A549 (cell line): ENCODE results near the gene MFAP3L. TPM values are rescaled to one million over a fixed set of nuclear protein-coding genes. Genes with fewer than 3 reads are reported as not detected.
"Not testable (repeated sequence)": the region's sequence is repeated elsewhere in the genome, so short reads cannot be mapped to it uniquely, and the experiment has no call there.

Experiments
- ATAC-seq, 2 experiments: fragments of 200-7000 bp in 1 of 2; fragments of >200 bp in 1 of 2; cut with Nextera tagmentation in 1 of 2; cut with Tn5 transposase in 1 of 2; 3 replicates each; pipeline versions ENCODE4 v1.8.0 to v1.9.1; 2018 to 2020; ENCODE audit warnings: mild to moderate bottlenecking in 1 of 2, moderate library complexity in 1 of 2
- CTCF ChIA-PET: fragments of 300-600 bp; sonication (Branson Sonifier 250); formaldehyde crosslinking; extraction: SDS; loops from one replicate; lab custom pipeline; 2021; ENCODE audit warnings: antibody characterized with exemption, inconsistent platforms; lab: Yijun Ruan, JAX
- POLR2A ChIA-PET: fragments of 350-600 bp; formaldehyde crosslinking; extraction: SDS; loops from one replicate; lab custom pipeline; 2021; ENCODE audit warnings: antibody characterized with exemption, inconsistent platforms; lab: Yijun Ruan, JAX
- DNase-seq, 2 experiments: peaks; one replicate each; pipeline versions ENCODE4 v3.0.0 to v3.0.0-alpha.2; 2011 to 2016; ENCODE audit warnings: low read depth in 1 of 2, low spot score in 1 of 2
- FAIRE-seq: peaks from 2 replicates; lab custom pipeline; 2011; peaks lifted over from hg19 to GRCh38; lab: Jason Lieb, UNC
- H3K27ac ChIP-seq, 2 experiments: fragments of >200 bp; sonication (Bioruptor Twin); formaldehyde crosslinking; 3 replicates each; pipeline ENCODE4 v1.5.1; 2016 to 2017
- H3K4me1 ChIP-seq: fragments of >200 bp; sonication (Bioruptor Twin); formaldehyde crosslinking; 3 replicates; pipeline ENCODE4 v1.6.1; 2016
- H3K4me2 ChIP-seq: fragments of >200 bp; sonication (Bioruptor Twin); formaldehyde crosslinking; 3 replicates; pipeline ENCODE4 v1.6.1; 2016
- H3K4me3 ChIP-seq: fragments of >200 bp; sonication (Bioruptor Twin); formaldehyde crosslinking; 3 replicates; pipeline ENCODE4 v1.5.1; 2016
- H3K9me3 ChIP-seq: fragments of >200 bp; sonication (Bioruptor Twin); formaldehyde crosslinking; 3 replicates; pipeline ENCODE4 v1.6.1; 2016
- EHF ChIP-seq: fragments of 250-450 bp; sonication (Bioruptor Pico); IDR thresholded peaks from 2 replicates; pipeline ENCODE4 v1.5.0; 2020; ENCODE audit warnings: mild to moderate bottlenecking
- EP300 ChIP-seq, 2 experiments: fragments of >200 bp; sonication (Bioruptor Twin); formaldehyde crosslinking; IDR thresholded peaks; 2 replicates in 1 of 2; 3 replicates in 1 of 2; pipeline ENCODE4 v1.6.1; 2016 to 2017
- FOXS1 ChIP-seq: fragments of 250-450 bp; sonication (Bioruptor Pico); IDR thresholded peaks from 2 replicates; pipeline ENCODE4 v1.5.0; 2020; ENCODE audit warnings: mild to moderate bottlenecking, moderate library complexity
- HEYL ChIP-seq: fragments of 250-450 bp; sonication (Bioruptor Pico); IDR thresholded peaks from 2 replicates; pipeline ENCODE4 v1.8.0; 2021; ENCODE audit warnings: mild to moderate bottlenecking, moderate library complexity
- HOXA7 ChIP-seq: fragments of 250-450 bp; sonication (Bioruptor Pico); IDR thresholded peaks from 2 replicates; pipeline ENCODE4 v1.5.0; 2020; ENCODE audit warnings: mild to moderate bottlenecking, moderate library complexity
- HOXB13 ChIP-seq: fragments of 250-450 bp; sonication (Bioruptor Pico); IDR thresholded peaks from 2 replicates; pipeline ENCODE4 v1.5.0; 2020; ENCODE audit warnings: low read depth, mild to moderate bottlenecking, moderate library complexity
- HOXB5 ChIP-seq: fragments of 250-450 bp; sonication (Bioruptor Pico); IDR thresholded peaks from 2 replicates; pipeline ENCODE4 v1.5.0; 2020; ENCODE audit warnings: mild to moderate bottlenecking, moderate library complexity
- JUNB ChIP-seq: fragments of >200 bp; sonication (Bioruptor Twin); formaldehyde crosslinking; IDR thresholded peaks from 2 replicates; pipeline ENCODE4 v1.6.1; 2016
- PHF8 ChIP-seq: fragments of 200-600 bp; sonication (generic); IDR thresholded peaks from 2 replicates; pipeline ENCODE4 v1.6.1; 2016; ENCODE audit warnings: low read depth, mild to moderate bottlenecking, antibody characterized with exemption, moderate library complexity, borderline replicate concordance
- POLR2A ChIP-seq: IDR thresholded peaks from 2 replicates; pipeline ENCODE4 v1.6.1; 2012; ENCODE audit warnings: mild to moderate bottlenecking, low read length
- POLR2AphosphoS2 ChIP-seq: conservative IDR thresholded peaks from 2 replicates; pipeline ENCODE4 v1.6.1; 2012; ENCODE audit warnings: low read length, improper control_type of control experiment, inconsistent platforms
- RAD21 ChIP-seq, 2 experiments: fragments of >200 bp in 1 of 2; sonication (Bioruptor Twin) in 1 of 2; formaldehyde crosslinking in 1 of 2; IDR thresholded peaks in 1 of 2; conservative IDR thresholded peaks in 1 of 2; 2 replicates in 1 of 2; 3 replicates in 1 of 2; pipeline ENCODE4 v1.6.1; 2012 to 2018; ENCODE audit warnings: inconsistent platforms in 1 of 2
- RCOR1 ChIP-seq: fragments of 150-350 bp; IDR thresholded peaks from 2 replicates; pipeline ENCODE4 v1.6.1; 2014; ENCODE audit warnings: antibody characterized with exemption, low read length, low read depth
- SMC3 ChIP-seq: fragments of >200 bp; sonication (Bioruptor Twin); formaldehyde crosslinking; IDR thresholded peaks from 3 replicates; pipeline ENCODE4 v1.6.1; 2018; ENCODE audit warnings: inconsistent platforms
- TP53 ChIP-seq: fragments of 250-450 bp; sonication (Bioruptor Pico); IDR thresholded peaks from 2 replicates; pipeline ENCODE4 v1.5.0; 2021; ENCODE audit warnings: mild to moderate bottlenecking, moderate library complexity
- ZFP36 ChIP-seq: fragments of 450-650 bp; IDR thresholded peaks from 2 replicates; pipeline ENCODE4 v1.6.1; 2014; ENCODE audit warnings: borderline replicate concordance; ENCODE audit not compliant: partially characterized antibody
- ZNF302 ChIP-seq: fragments of 250-450 bp; sonication (Bioruptor Pico); IDR thresholded peaks from 2 replicates; pipeline ENCODE4 v1.9.0; 2021; ENCODE audit warnings: inconsistent platforms, mild to moderate bottlenecking, moderate library complexity
- WGBS: methylation state at CpG from one replicate; pipeline ENCODE4 v1.1.6; 2017; ENCODE audit errors: missing lambda C conversion rate; 5-methylcytosine and 5-hydroxymethylcytosine counted together
- polyA plus RNA-seq, 4 experiments: library from polyadenylated mRNA; depleted of rRNA in 3 of 4; stranded (reverse); fragments of >200 nt; fragmentation: RNase III in 1 of 4; extraction: RNeasy Plus Mini Kit Qiagen cat#74134 plus additional on column Dnase treatment in 1 of 4; gene quantifications; 2 replicates in 3 of 4; 3 replicates in 1 of 4; pipeline ENCODE4 v1.2.3, GENCODE V29; 2011 to 2017
- TF ChIP-seq, protein P1 (sequence below): fragments of >200 bp; sonication (Bioruptor Twin); formaldehyde crosslinking; IDR thresholded peaks from 2 replicates; pipeline ENCODE4 v1.6.1; 2016
- TF ChIP-seq, protein P2 (sequence below): fragments of >200 bp; sonication (Bioruptor Twin); formaldehyde crosslinking; IDR thresholded peaks from 3 replicates; pipeline ENCODE4 v1.5.1; 2016
- TF ChIP-seq, protein P3 (sequence below): IDR thresholded peaks from 2 replicates; pipeline ENCODE4 v1.6.1; 2012
- TF ChIP-seq, protein P4 (sequence below): fragments of 250-450 bp; sonication (Bioruptor Pico); IDR thresholded peaks from 2 replicates; pipeline ENCODE4 v1.5.0; 2021; ENCODE audit warnings: mild to moderate bottlenecking, moderate library complexity, borderline replicate concordance

The MFAP3L gene
- polyA plus RNA-seq, 2 of the 4 experiments (the other 2 are of a cell fraction) = 7.0 to 7.5 TPM

GRCh38 chr4:170052919-170053318, 26.7 kb upstream of the MFAP3L start:
- no peaks in the 10 kb centered on the region for H3K4me1 ChIP-seq
- ChIA-PET CTCF (interaction anchor here (2.0 kb wide), 1 partner anchor 243 kb away, joined by 4 read pairs; no protein-coding TSS in a partner anchor), POLR2A (no interaction called here)
- no peak overlapping the region for H3K27ac ChIP-seq
- 74% methylated on average over 5 of the region's 5 CpGs for WGBS
- no peak overlapping the region for H3K4me2 ChIP-seq
- H3K4me3 ChIP-seq = no peak overlapping the region
- DNase-seq (no peak), FAIRE-seq (no peak), ATAC-seq (no peak)
- TF ChIP-seq ZNF302 (CRISPR knock-in tag) = no peak
- no peaks in the 10 kb centered on the region for H3K9me3 ChIP-seq

DNA sequence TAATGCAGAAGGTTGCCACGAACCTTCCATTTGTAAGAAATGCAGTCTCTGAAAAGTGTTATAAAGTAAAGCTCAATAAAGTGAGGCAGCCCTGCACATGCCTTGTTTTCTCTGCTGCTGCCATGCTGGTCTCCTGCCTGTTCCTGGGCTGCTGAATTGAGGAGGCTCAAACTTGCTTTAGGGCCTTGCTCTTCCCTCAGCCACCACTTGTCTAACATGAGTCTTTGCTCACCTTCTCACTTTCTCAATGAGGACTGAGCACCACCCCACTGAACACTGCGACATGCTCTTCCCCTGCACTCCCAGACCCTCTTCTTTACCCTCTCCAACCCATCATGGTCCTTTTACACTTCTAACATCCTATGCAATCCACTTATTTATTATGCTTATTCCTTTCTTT, 25.2 kb upstream of the MFAP3L start:
- WGBS = 64% methylated on average over 2 of the region's 2 CpGs
- Histone ChIP-seq H3K4me3 (no peak overlapping the region), H3K4me1 (no peaks in the 10 kb centered on the region), H3K27ac (no peak overlapping the region), H3K9me3 (no peaks in the 10 kb centered on the region), H3K4me2 (no peak overlapping the region)
- POLR2A ChIA-PET = no interaction called here
- ATAC-seq = peak; percentile 53 to 62; a peak in 4 of 6 replicates
- TF ChIP-seq HEYL (CRISPR knock-in tag) (no peak), JUNB (no peak), HOXA7 (CRISPR knock-in tag) (no peak), RCOR1 (no peak), SMC3 (no peak), ZFP36 (no peak), EHF (CRISPR knock-in tag) (no peak), HOXB13 (CRISPR knock-in tag) (no peak), TP53 (CRISPR knock-in tag) (no peak)
- TF ChIP-seq, protein P1, sequence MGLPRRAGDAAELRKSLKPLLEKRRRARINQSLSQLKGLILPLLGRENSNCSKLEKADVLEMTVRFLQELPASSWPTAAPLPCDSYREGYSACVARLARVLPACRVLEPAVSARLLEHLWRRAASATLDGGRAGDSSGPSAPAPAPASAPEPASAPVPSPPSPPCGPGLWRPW = no peak
- peak in 1 of 2 experiments; percentile 7 for DNase-seq
- CTCF ChIA-PET = interaction anchor here (1.5 to 2.0 kb wide), 2 partner anchors 38 to 241 kb away, joined by 3 to 4 read pairs; partner anchors contain the start of gene AADAT
- FAIRE-seq = no peak

DNA sequence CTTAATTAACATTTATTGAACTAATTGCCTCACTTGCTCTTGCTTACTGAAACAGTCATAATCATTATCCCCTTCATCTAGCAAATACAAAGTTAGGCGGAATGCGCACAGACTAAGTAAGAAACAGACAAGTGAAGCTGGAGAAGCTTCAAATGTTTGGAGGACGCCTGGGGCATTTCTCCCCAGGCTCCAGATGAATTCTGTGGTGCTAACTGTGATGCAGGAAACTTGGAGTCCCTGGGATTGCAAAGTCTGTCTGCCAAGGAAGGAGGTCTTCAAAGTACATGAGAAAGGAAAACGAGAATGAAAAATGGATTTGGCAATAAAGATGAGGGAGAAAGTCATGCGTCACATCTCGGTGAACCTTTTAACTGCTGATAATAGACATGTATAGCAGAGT, 23.6 kb upstream of the MFAP3L start:
- ChIA-PET POLR2A (no interaction called here), CTCF (interaction anchor here (3.1 to 3.9 kb wide), 2 partner anchors 238 to 258 kb away, joined by 13 to 56 read pairs; no protein-coding TSS in a partner anchor)
- Histone ChIP-seq H3K4me1 (no peaks in the 10 kb centered on the region), H3K4me3 (no peak overlapping the region), H3K27ac (no peak overlapping the region), H3K9me3 (no peaks in the 10 kb centered on the region), H3K4me2 (no peak overlapping the region)
- 61% methylated on average over 6 of the region's 6 CpGs for WGBS
- TF ChIP-seq EP300 (IDR thresholded peaks at IDR 0.05) (no peak), POLR2A (no peak), FOXS1 (CRISPR knock-in tag) (no peak), RAD21 (conservative IDR thresholded peaks at IDR 0.05 in 1 of 2, IDR thresholded peaks at IDR 0.05 in 1 of 2) (no peak), HOXB5 (CRISPR knock-in tag) (no peak)
- ATAC-seq (no peak), DNase-seq (no peak), FAIRE-seq (no peak)

- 2% methylated on average over 4 of the region's 4 CpGs for WGBS
- peak; percentile 8 to 64 for DNase-seq
- TF ChIP-seq POLR2AphosphoS2 = no peak
- TF ChIP-seq JUNB = no peak
- peak; percentile 78 for TF ChIP-seq SMC3
- TF ChIP-seq HOXB13 (CRISPR knock-in tag) = no peak
- TF ChIP-seq ZFP36 = no peak
- TF ChIP-seq, protein P2, sequence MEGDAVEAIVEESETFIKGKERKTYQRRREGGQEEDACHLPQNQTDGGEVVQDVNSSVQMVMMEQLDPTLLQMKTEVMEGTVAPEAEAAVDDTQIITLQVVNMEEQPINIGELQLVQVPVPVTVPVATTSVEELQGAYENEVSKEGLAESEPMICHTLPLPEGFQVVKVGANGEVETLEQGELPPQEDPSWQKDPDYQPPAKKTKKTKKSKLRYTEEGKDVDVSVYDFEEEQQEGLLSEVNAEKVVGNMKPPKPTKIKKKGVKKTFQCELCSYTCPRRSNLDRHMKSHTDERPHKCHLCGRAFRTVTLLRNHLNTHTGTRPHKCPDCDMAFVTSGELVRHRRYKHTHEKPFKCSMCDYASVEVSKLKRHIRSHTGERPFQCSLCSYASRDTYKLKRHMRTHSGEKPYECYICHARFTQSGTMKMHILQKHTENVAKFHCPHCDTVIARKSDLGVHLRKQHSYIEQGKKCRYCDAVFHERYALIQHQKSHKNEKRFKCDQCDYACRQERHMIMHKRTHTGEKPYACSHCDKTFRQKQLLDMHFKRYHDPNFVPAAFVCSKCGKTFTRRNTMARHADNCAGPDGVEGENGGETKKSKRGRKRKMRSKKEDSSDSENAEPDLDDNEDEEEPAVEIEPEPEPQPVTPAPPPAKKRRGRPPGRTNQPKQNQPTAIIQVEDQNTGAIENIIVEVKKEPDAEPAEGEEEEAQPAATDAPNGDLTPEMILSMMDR = peak; percentile 72
- TF ChIP-seq, protein P3, sequence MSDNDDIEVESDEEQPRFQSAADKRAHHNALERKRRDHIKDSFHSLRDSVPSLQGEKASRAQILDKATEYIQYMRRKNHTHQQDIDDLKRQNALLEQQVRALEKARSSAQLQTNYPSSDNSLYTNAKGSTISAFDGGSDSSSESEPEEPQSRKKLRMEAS = no peak
- TF ChIP-seq, protein P4, sequence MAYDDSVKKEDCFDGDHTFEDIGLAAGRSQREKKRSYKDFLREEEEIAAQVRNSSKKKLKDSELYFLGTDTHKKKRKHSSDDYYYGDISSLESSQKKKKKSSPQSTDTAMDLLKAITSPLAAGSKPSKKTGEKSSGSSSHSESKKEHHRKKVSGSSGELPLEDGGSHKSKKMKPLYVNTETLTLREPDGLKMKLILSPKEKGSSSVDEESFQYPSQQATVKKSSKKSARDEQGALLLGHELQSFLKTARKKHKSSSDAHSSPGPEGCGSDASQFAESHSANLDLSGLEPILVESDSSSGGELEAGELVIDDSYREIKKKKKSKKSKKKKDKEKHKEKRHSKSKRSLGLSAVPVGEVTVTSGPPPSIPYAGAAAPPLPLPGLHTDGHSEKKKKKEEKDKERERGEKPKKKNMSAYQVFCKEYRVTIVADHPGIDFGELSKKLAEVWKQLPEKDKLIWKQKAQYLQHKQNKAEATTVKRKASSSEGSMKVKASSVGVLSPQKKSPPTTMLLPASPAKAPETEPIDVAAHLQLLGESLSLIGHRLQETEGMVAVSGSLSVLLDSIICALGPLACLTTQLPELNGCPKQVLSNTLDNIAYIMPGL (CRISPR knock-in tag) = no peak
- no peak for TF ChIP-seq PHF8
- TF ChIP-seq RAD21 (conservative IDR thresholded peaks at IDR 0.05 in 1 of 2, IDR thresholded peaks at IDR 0.05 in 1 of 2) = peak; percentile 79 to 84
- TF ChIP-seq, all 56 proteins: peak for 3
- Histone ChIP-seq H3K4me3 (no peak overlapping the region), H3K4me1 (no peaks in the 10 kb centered on the region), H3K4me2 (no peak overlapping the region), H3K9me3 (no peaks in the 10 kb centered on the region), H3K27ac (no peak overlapping the region)
- ATAC-seq (peak in 1 of 2 experiments; percentile 48; a peak in 2 of 6 replicates), FAIRE-seq (no peak)
- CTCF ChIA-PET = interaction anchor here (0.7 to 3.9 kb wide), 17 partner anchors 8 to 435 kb away, joined by 3 to 56 read pairs (median 4); no protein-coding TSS in a partner anchor
- POLR2A ChIA-PET = interaction anchor here (1.0 kb wide), 1 partner anchor 237 kb away, joined by 3 read pairs; no protein-coding TSS in a partner anchor
Observed at GRCh38 chr4:170047771-170048354, 21.7 kb upstream of the MFAP3L start.

DNA sequence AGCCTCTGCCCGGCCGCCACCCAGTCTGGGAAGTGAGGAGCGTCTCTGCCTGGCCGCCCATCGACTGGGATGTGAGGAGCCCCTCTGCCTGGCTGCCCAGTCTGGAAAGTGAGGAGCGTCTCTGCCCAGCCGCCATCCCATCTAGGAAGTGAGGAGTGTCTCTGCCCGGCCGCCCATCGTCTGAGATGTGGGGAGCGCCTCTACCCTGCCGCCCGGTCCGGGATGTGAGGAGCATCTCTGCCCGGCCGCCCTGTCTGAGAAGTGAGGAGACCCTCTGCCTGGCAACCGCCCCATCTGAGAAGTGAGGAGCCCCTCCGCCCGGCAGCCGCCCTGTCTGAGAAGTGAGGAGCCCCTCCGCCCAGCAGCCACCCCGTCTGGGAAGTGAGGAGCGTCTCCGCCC, 20.0 kb upstream of the MFAP3L start:
- H3K9me3 ChIP-seq, H3K4me2 ChIP-seq, DNase-seq, ATAC-seq, H3K4me1 ChIP-seq, H3K4me3 ChIP-seq, H3K27ac ChIP-seq, POLR2A ChIA-PET, FAIRE-seq: not testable (repeated sequence)
- WGBS = no CpG with 5 or more reads among the region's 24 CpGs
- CTCF ChIA-PET = interaction anchor here (1.3 kb wide), 1 partner anchor 236 kb away, joined by 8 read pairs; no protein-coding TSS in a partner anchor
